HepG2 (cell line): ENCODE measurements around the gene CIT. TPM values are rescaled to one million over a fixed set of nuclear protein-coding genes. Genes with fewer than 3 reads are reported as not detected.
A peak's percentile ranks its signal among the peaks of the same experiment; 100 is the strongest.

Source experiments
- CENPT ChIP-seq: sonication (generic); formaldehyde crosslinking; IDR thresholded peaks from 2 replicates; pipeline ENCODE4 v1.8.0; 2022; ENCODE audit warnings: low read depth, mild to moderate bottlenecking, moderate library complexity, missing genetic modification reagents
- HOMEZ ChIP-seq: IDR thresholded peaks from 2 replicates; pipeline ENCODE4 v1.6.1; 2016; ENCODE audit warnings: low read depth
- HOXA7 ChIP-seq: sonication (generic); formaldehyde crosslinking; IDR thresholded peaks from 2 replicates; pipeline ENCODE4 v1.8.1; 2022; ENCODE audit warnings: mild to moderate bottlenecking, missing genetic modification reagents, moderate library complexity
- KDM5A ChIP-seq: fragments of 200-600 bp; sonication (generic); IDR thresholded peaks from 2 replicates; pipeline ENCODE4 v1.7.0; 2018; ENCODE audit warnings: antibody characterized with exemption, mild to moderate bottlenecking, low read length, borderline replicate concordance
- NFE2L2 ChIP-seq: fragments of 150-350 bp; IDR thresholded peaks from 2 replicates; pipeline ENCODE4 v1.6.1; 2014; ENCODE audit warnings: low read length
- RFXAP ChIP-seq: sonication (generic); formaldehyde crosslinking; IDR thresholded peaks from 2 replicates; pipeline ENCODE4 v1.4.0; 2020; ENCODE audit warnings: missing genetic modification reagents, borderline replicate concordance
- SNAPC4 ChIP-seq: sonication (generic); formaldehyde crosslinking; IDR thresholded peaks from 2 replicates; pipeline ENCODE4 v1.4.0; 2020; ENCODE audit warnings: mild to moderate bottlenecking, missing genetic modification reagents
- TCF12 ChIP-seq, 2 experiments: fragments of 450-650 bp in 1 of 2; sonication (generic) in 1 of 2; formaldehyde crosslinking in 1 of 2; IDR thresholded peaks; 2 replicates each; pipeline versions ENCODE4 v1.6.1 to v1.8.0; 2017 to 2022; ENCODE audit warnings: antibody characterized with exemption in 1 of 2, mild to moderate bottlenecking in 1 of 2, missing genetic modification reagents in 1 of 2, moderate library complexity in 1 of 2
- ZNF253 ChIP-seq: sonication (generic); formaldehyde crosslinking; IDR thresholded peaks from 2 replicates; pipeline ENCODE4 v1.8.0; 2022; ENCODE audit warnings: mild to moderate bottlenecking, missing genetic modification reagents, borderline replicate concordance
- ZNF256 ChIP-seq: sonication (generic); formaldehyde crosslinking; conservative IDR thresholded peaks from 2 replicates; pipeline ENCODE4 v1.4.0; 2020; ENCODE audit warnings: missing genetic modification reagents
- ZNF354B ChIP-seq: sonication (generic); formaldehyde crosslinking; IDR thresholded peaks from 2 replicates; pipeline ENCODE4 v1.8.0; 2022; ENCODE audit warnings: mild to moderate bottlenecking, missing genetic modification reagents
- ZNF724P ChIP-seq: sonication (generic); formaldehyde crosslinking; IDR thresholded peaks from 2 replicates; pipeline ENCODE4 v1.8.0; 2022; ENCODE audit warnings: missing genetic modification reagents, borderline replicate concordance
- ZNF749 ChIP-seq: sonication (generic); formaldehyde crosslinking; IDR thresholded peaks from 2 replicates; pipeline ENCODE4 v1.8.0; 2022; ENCODE audit warnings: mild to moderate bottlenecking, missing genetic modification reagents, moderate library complexity, borderline replicate concordance
- ZNF780A ChIP-seq: sonication (generic); formaldehyde crosslinking; IDR thresholded peaks from 2 replicates; pipeline ENCODE4 v1.8.0; 2022; ENCODE audit warnings: mild to moderate bottlenecking, missing genetic modification reagents, moderate library complexity
- ZNF784 ChIP-seq: sonication (generic); formaldehyde crosslinking; IDR thresholded peaks from 2 replicates; pipeline ENCODE4 v1.5.1; 2020; ENCODE audit warnings: missing genetic modification reagents, mild to moderate bottlenecking, borderline replicate concordance
- ZNF878 ChIP-seq: sonication (generic); formaldehyde crosslinking; IDR thresholded peaks from 2 replicates; pipeline ENCODE4 v1.8.1; 2023; ENCODE audit warnings: mild to moderate bottlenecking, missing genetic modification reagents, moderate library complexity
- ZSCAN21 ChIP-seq: sonication (generic); formaldehyde crosslinking; IDR thresholded peaks from 2 replicates; pipeline ENCODE4 v1.8.0; 2022; ENCODE audit warnings: mild to moderate bottlenecking, missing genetic modification reagents, moderate library complexity, borderline replicate concordance
- polyA plus RNA-seq, 8 experiments: library from polyadenylated mRNA; depleted of rRNA in 3 of 8; stranded (reverse) in 7 of 8; unstranded in 1 of 8; fragments of >200 nt; fragmentation: Illumina TruSeq in 4 of 8; extraction: Trizol in 4 of 8; gene quantifications; 2 replicates each; pipeline versions ENCODE4 v1.2.1 to v1.2.3, GENCODE V29; 2011 to 2016; ENCODE audit warnings: low read depth in 4 of 8, missing spikeins in 1 of 8, mixed read lengths in 1 of 8; ENCODE audit not compliant: insufficient read depth in 1 of 8
- total RNA-seq, 5 experiments: library from RNA; depleted of rRNA; stranded (reverse); fragments of >200 nt; fragmentation: Illumina TruSeq; extraction: Trizol; gene quantifications; 2 replicates each; pipeline ENCODE4 v1.2.3, GENCODE V29; 2016; ENCODE audit warnings: low read depth in 1 of 5
- TF ChIP-seq, protein P1 (sequence below): sonication (generic); formaldehyde crosslinking; IDR thresholded peaks from 2 replicates; pipeline ENCODE4 v1.4.0; 2020; ENCODE audit warnings: missing genetic modification reagents

The CIT gene
- total and polyA plus RNA-seq, 2 of the 13 experiments (the other 11 are each of a cell fraction or from before 2014, with no cell fraction given) = 7.7 to 11.7 TPM

- TF ChIP-seq ZNF784 (CRISPR knock-in tag) (0 out of 2 replicates have a peak, but pooled peaks have one; percentile 21), ZNF354B (0 out of 2 replicates have a peak, but pooled peaks have one; percentile 61), ZNF256 (CRISPR knock-in tag) (no peak), ZNF878 (CRISPR knock-in tag) (peak; percentile 80), ZNF724P (CRISPR knock-in tag) (no peak), SNAPC4 (CRISPR knock-in tag) (0 out of 2 replicates have a peak, but pooled peaks have one; percentile 35), ZNF749 (peak; percentile 79; the same call in 1 of the 2 replicates), RFXAP (no peak; the same call in 1 of the 2 replicates), ZSCAN21 (CRISPR knock-in tag) (peak; percentile 84; the same call in 1 of the 2 replicates), TCF12 (IDR thresholded peaks at IDR 0.05) (no peak), TCF12 (CRISPR knock-in tag; IDR thresholded peaks at IDR 0.05) (0 out of 2 replicates have a peak, but pooled peaks have one; percentile 12), NFE2L2 (no peak), ZNF253 (peak; percentile 70; the same call in 1 of the 2 replicates), ZNF780A (0 out of 2 replicates have a peak, but pooled peaks have one; percentile 49), HOMEZ (CRISPR knock-in tag) (0 out of 2 replicates have a peak, but pooled peaks have one; percentile 20), HOXA7 (no peak), CENPT (CRISPR knock-in tag) (no peak), KDM5A (peak; percentile 73; the same call in 1 of the 2 replicates)
- TF ChIP-seq, protein P1, sequence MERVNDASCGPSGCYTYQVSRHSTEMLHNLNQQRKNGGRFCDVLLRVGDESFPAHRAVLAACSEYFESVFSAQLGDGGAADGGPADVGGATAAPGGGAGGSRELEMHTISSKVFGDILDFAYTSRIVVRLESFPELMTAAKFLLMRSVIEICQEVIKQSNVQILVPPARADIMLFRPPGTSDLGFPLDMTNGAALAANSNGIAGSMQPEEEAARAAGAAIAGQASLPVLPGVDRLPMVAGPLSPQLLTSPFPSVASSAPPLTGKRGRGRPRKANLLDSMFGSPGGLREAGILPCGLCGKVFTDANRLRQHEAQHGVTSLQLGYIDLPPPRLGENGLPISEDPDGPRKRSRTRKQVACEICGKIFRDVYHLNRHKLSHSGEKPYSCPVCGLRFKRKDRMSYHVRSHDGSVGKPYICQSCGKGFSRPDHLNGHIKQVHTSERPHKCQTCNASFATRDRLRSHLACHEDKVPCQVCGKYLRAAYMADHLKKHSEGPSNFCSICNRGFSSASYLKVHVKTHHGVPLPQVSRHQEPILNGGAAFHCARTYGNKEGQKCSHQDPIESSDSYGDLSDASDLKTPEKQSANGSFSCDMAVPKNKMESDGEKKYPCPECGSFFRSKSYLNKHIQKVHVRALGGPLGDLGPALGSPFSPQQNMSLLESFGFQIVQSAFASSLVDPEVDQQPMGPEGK (CRISPR knock-in tag) = no peak
These were observed at the start of gene CIT (continued) for GRCh38 chr12:119876761-119877638.
